Fibroblast of skin of abdomen (primary cell): ENCODE measurements around the gene IL22RA1.

Experiments used
- DNase-seq: peaks from one replicate; pipeline ENCODE4 v3.0.0-alpha.2; 2013

Gene IL22RA1

DNA sequence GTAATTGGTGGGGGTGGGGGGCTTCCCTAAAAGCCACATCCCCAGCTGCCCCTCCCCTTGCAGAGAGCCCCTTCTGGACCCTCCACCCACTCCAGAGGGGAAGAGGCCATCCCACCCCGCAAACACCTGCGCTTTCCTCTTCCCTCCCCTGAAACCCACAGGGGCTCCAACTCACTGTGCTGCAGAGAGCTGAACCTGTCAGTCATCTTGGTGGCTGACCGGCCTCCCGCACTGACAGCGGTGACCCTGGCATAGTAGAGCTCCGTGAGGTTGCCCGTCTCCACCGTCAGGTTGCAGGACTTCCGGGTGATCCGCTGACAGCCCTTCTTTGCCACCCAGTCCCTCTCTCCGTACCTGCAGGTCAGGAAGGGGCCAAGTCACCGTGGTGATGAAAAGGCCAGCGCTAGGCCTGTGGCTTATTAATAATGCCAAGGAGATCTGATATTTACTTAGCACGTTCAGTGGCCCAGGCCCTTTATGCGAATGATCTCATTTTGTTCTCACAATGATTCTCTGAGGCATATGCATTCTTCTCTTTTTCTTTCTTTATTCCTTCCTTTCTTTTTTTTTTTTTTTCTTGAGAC lies 5.9 kb downstream of the IL22RA1 start:
- DNase-seq: no peak

DNA sequence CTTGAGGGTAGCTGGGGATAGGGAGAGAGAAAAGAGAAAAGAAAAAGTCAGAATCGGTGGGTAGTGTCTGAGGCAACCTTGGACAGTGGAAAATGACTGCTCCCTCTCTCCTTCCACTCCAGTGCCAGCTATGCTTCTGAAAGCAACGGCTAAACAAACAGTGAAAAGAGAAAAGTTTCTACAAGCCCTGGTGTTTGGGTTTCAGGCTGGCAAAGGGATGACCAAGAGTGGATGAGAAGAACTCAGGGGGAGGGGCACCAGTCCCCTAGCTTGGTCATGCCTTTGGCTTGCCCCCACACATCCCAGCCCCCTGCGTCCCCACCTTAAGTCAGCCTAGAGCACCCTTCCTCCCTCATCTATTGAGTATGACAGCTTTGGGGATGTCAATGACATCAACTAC lies 8.6 kb downstream of the IL22RA1 start:
- no peak for DNase-seq

DNA sequence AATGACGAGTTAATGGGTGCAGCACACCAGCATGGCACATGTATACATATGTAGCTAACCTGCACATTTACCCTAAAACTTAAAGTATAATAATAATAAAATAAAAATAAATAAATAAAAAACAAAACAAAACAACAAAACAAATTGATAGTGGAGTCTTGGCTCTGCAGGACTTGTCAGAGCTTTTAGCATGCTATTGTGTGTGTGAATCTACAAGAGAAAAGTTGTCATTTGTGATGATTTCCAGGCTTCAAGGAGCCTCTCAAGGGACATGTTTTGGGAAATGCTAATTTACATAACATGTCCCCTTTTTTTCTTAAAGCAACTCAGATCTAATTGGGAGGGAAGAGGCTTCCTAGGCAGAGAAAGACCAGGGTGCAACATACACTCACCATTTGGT lies 9.1 kb downstream of the IL22RA1 start:
- no peak for DNase-seq

DNA sequence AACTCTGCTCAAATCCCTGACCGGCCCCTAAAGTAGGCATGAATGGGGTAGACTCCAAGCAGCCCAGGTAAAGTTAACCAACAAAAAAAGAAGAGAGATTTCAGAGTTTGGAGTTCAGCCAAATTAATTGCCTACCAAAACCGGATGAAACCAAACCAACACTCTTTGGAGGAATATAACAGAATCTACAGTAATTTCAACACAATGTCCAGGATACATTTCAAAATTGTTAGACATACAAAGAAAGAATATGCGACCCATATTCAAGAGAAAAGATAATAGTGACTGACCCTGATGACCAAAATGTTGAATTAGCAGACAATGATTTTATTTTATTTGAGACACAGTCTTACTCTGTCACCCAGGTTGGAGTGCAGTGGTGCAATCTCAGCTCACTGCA lies 12.6 kb downstream of the IL22RA1 start:
- DNase-seq: no peak

DNA sequence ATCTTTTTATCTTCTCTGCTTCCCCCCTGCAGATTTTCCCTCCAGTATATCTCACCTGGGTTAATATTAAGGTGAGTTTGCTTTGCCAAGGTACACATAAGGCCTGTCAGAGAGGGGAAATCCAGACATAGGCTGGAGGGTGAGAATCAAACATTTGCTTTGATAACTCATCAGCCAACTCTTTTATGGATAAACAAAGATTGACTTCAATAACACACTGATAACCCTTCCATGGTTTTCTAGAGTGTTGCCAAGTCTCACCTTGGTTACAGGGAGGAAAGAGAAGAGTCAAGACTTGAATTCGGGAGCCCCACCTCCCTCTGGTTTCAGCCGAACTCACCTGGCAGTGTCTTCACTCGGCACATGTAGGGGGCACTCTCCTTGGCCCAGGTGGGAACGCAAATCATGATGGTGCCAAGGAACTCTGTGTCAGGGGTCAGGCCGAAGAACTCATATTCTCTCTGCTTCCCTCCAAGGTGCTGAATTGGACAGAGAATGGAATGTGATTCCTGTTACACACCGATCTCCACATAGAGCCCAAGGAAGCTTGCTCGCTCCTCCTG lies 15.1 kb downstream of the IL22RA1 start:
- no peak for DNase-seq

DNA sequence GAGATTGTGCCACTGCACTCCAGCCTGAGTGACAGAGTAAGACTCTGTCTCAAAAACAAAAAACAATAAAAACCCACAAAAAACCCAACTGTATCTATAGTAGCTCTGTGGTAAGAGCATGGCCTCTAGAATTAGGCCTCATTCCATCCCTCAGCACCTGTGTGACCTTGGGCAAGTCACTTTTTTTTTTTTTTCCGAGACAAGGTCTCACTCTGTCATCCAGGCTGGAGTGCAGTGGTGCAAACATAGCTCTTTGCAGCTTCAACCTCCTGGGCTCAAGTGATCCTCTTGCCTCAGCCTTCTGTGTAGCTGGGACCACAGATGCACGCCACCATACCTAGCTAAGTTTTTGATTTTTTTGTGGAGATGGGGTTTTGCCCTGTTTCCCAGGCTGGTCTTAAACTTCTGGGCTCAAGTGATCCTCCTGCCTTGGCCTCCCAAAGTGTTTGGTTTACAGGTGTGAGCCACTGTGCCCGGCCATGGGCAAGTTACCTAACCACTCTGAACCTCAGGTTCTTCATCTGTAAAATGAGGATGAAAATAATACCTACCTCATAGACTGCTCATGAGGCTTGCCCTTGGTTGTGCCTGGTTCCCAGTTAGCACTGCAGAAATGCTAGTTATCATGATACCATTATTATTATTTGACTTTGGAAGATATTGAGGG lies 15.7 kb downstream of the IL22RA1 start:
- DNase-seq: no peak

DNA sequence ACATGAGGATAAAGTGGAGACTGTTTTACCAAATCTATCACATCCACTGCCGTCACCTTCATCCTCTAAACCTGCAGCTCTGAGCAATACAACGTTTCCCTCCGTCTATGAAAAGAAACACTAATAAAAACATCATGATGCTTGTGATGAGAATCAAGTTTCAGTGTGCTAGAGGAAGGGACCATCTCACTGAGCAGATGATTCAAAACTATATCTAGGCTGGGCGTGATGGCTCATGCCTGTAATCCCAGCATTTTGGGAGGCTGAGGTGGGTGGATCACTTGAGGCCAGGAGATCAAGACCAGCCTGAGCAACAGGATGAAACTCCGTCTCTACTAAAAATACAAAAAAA lies 16.3 kb downstream of the IL22RA1 start:
- DNase-seq: no peak

DNA sequence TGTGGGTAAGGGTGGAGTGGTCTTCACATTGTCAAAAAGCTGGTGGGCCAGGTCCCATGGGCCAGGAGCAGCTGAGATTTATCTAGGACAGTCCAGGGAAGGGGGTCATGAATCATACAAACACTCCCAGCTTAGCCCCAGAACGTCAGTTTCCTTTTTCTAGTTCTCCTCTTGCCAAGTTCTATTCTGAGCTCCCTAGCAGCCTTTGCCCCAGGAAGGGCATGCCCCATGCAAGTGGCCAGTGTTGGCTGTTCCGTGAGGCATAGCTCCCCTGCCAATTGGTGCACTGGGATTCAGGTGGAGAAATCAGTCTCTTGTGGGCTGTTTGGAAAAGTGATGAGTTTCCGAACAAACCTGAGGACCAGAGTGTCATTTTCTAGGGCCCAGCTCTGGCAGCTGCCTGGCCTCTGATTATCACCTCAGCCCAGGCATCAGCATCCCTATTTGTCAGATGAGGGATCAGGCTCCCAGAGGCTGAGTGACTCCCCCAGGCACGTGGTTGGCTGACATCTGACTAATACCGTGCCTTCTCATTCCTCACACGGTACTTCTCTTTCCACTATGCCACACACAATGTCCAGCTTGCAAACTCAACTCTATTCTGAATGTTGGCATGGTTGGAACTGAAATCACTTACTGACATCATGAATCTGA lies 16.8 kb downstream of the IL22RA1 start:
- no peak for DNase-seq

DNA sequence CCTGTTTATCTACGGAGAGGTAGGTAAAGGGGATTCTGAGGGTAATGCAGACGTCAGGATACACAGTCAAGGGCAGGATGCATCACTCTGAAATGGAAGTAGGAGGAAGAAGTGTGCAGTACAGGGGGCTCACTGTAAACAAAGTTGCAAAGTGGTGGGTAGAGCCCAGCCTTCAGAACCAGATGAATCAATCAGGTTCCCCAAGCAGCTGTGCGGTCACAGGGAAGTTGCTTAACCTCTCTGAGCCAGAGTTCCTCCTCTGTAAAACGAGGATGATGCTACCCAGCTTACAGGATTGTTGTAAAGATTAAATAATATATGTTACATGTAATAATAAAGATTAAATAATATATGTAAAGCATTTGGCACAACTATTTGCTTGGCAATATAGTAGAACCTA lies 17.5 kb downstream of the IL22RA1 start:
- no peak for DNase-seq

DNA sequence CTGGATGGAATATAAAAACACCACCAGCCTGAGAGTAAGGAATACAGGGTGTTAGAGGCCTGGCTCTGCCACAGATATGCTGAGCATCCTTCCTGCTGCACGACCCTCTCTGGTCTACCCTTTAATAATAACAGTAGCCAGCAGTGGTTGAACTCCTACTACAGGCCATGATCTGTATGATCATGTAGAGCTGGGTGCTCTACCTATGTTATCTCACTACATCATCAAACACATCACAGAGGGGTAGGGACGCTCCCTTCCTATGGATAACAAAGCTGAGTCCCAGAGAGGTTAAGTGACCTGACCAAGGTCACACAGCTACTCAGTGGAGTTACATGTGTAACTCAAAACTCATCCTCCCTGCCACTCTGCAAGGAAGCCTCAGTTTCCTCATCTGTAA lies 18.0 kb downstream of the IL22RA1 start:
- DNase-seq: no peak

DNA sequence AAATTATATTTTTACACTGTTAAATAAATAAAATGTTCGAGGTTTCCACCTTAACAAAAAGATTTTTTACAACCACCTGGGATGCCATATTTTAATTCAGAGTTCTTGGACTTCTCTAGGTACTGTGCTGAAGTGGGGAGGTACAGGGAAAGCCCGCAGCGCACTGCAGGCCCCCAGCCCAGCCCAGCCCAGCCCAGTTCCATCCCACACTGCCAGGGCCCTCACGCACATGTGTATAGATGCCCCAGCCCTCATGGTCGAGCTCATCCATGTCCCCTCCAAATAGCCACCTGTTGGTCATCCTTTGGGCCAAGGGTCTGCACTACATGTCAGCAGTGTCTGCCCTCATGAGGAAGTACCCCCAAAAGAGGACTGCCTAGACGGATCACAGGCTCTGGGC lies 19.3 kb downstream of the IL22RA1 start:
- DNase-seq: no peak

DNA sequence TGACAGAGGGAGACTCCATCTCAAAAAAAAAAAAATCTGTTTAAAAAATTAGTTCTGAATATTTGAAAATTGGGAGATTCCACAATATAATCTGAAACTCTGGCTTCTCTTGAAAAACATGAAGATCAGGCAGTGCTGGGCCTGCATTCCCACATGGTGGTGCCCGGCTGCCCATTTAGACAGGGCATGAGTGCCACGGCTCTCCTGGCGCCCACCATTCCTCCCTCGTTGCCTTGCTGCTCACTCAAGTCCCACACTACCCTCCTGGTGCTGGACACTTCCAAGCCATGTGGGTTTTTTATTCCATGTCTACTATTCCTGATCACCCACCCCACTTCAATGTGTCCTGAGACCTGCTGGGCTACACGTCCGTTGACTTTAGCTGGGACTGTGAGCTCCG lies 20.2 kb downstream of the IL22RA1 start:
- no peak for DNase-seq

DNA sequence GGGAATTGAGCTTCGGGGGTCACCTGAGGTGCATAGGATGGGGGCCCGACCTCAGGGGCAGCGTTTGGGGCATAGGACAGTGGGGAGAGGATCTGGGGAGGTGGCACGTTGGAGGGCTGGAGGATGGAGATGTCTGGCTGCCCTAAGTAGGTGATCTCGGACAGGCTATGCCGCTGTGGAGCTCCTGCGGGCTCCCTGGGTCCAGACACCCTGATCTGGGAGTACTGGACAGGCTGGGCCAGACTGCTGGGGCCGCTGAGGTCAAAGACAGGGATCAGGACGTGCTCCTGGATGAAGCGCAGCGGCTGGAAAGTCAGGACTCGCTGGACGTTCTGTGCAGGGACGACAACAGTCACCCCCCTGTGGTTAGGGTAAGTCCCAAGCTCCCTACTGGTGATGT lies 21.5 kb downstream of the IL22RA1 start:
- DNase-seq: no peak

DNA sequence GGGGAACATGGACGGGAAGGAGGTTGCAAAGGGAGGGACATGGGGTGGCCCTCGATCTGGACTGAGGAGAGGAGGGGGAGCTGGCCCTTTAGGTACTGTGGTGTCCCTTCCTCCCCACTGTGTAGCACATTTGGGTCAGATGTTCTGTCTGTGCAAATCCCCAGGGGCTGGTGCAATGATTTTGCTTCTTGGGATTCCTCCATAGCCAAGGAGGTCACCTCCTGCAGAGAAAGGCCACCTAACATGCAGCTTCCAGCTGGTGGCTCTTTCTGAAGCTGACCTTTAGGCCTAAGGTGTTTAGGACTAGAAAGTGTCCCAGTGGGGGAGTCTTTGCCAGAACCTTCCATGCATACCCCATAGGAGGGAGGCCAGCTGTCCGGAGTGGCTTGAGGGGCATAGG lies 22.0 kb downstream of the IL22RA1 start:
- DNase-seq: no peak

DNA sequence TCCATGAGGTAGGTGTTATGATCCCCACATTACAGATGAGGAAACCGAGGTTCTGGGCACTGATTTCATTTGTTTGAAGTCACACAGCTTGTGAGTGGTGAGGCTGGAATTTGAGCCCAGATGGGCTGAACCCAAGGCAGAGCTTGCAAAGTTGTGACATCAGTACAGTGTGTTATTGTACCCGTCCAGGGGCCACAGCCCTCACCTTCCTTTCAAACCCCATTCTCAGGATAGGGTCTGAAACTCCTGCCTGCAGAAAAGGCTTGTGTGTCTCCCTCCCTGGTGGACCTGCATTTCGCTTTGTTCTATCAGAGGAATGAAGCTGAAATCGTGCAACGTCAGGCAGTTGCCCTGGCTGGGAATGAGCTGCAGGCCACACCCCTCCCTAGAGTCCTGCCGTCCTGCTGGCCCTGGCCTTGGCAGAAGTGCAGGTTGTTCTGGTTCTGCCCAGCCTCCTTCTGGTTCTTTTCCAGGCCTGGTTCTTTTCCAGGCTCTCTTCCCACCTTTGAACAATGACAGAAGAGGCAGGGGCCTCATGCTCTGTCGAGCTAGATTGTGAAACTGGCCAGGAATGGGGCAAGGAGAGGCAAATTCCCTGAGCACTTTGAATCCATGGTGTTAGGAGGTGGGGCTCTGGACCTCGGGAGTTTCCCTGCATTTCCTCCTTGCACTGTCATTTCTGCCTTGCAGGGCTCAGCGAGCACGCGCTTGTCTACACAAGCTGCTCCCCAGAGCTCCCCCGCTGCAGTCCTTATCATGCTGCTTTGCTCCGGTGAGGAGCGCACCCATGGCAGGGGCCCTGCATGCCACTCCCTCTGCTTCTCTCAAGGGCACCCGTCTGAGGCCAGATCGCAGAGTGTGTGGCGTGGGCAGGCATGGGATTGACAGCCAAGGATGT lies 22.8 kb downstream of the IL22RA1 start:
- DNase-seq: no peak

DNA sequence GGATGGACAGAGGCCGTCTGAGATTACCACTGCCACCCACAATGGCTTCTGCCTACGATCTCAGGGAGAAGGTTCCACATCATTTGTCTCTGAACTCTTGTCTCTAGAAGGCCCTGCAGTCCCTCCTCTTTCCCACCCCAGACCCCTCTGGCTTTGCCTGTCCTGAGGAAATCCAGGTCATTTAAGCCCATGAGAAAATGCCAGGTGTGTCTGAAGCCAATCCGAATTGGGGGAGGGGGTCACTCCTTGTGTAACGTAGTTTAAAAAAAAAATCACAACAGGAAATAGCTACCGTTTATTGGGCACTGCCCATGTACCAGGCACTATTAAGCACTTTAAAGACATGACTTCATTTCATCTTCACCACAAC lies 23.5 kb downstream of the IL22RA1 start:
- no peak for DNase-seq

DNA sequence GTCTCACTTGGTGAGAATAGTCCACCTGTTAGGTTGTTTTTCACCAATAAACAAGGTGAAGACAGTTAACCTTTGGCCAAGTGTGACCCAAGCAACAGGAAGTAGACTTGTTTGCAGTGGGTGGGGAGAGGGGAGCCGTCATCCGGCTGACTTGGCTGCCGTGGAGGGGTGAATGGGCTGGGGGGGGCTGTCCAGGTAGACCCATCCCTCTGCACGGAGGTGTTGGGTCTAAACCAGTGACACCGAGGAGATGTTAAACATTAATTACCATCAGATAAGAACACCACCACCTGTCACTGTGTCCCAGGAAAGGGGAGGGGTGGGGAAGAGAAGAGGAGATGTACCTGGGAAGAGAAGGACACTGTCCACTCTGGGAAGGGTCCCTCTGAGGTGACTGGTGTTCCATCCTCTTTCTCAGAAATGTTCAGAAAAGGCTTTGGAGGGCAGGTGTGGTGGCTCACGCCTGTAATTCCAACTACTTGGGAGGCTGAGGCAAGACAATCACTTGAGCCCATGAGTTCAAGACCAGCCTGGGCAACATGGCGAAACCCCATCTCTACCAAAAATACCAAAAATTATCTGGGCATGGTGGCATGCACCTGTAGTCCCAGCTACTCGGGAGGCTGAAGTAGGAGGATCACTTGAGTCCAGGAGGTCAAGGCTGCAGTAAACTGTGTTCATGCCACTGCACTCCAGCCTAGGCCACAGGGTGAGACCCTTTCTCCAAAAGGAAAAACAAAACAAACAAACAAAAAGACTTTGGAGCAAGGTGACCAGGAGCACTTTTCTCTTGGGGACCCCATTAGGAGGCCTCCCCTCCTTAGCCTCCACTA lies 24.3 kb downstream of the IL22RA1 start:
- no peak for DNase-seq

DNA sequence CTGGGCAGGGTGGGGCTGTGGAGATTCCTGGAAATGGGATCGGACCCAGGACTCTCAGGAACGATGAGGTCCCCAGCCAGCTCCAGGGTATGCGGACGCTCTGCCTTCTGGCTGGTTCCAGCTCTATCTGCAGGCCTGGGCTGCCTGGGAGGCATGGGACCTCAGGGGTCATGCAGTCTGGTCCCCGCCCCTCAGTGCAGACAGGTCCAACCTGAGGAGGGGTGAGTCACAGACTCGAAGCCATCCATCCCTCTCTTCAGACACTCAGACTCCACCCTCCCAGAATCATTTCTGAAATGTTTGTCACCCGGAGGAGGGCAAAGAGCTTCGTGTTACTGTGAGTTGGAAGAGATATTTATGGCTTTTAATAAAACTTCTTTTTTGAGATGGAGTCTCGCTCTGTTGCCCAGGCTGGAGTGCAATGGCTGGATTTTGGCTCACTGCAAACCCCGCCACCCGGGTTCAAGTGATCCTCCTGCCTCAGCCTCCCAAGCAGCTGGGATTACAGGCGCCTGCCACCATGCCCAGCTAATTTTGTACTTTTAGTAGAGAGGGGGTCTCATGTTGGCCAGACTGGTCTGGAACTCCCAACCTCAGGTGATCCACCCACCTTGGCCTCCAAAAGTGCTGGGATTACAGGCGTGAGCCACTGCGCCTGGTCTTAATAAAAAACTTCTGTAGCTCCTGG lies 25.1 kb downstream of the IL22RA1 start:
- peak; percentile 56 for DNase-seq

DNA sequence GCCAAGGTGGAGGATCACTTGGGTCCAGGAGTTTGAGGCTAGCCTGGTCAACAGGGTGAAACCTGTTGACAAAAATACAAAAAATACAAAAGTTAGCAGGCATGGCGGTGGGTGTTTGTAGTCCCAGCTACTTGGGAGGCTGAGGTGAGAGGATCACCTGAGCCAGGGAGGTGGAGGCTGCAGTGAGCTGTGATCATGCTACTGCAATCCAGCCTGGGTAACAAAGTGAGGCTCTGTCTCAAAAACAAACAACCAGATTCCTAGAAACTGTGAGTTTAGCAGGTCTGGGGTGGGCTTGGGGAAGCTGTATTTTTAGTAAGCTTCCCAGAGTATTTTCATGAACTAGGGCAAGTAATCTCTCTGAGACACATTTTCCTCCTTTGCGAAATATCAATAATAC lies 25.8 kb downstream of the IL22RA1 start:
- no peak for DNase-seq

DNA sequence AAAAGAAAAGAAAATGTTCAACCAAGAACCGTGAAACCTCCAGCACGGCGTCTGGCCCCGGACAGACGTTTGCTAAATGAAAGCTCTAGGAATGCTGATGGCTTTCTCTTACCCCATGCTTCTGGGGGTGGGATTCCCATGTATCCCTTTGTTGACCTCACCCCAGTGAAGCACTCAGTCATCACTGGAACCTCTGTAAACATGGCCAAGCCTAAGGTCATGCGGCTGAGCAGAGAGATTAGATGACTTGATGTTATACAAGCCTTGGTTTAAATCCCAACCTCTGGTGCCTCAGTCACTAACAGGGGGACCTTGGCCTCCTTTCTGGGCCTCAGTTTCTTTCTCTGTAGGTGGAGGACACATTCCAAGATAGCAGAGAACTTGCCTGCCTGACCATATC lies 28.2 kb downstream of the IL22RA1 start:
- no peak for DNase-seq

DNA sequence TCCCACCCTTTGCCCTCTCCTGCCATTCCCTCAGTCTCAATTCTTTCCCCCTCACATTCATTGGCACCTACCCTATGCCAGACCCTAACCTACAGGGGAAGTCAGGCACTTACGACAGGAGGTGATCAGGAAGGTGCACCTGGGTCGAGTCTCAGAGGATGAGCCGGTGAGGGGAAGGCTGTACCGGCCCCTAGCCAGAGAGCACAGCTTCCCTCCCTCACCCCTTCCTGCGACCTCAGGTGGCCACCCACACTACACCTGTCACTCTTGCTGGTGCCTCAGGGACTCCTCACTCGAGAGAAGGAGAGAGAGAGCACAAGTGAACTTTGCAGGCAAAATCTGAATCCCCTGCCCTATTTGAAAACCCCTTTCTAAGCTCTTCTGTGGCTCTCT lies 29.3 kb downstream of the IL22RA1 start:
- no peak for DNase-seq
